ENCODE data around the gene SYCP3.

Gene SYCP3

GRCh38 chr12:101746661-101747060 lies 7.4 kb upstream of the SYCP3 start:
- no peak for DNase-seq (ENCODE audit: low read depth)
- no peak overlapping the region for H3K4me3 ChIP-seq (ENCODE audit: low read depth, low read length)
- no peak for TF ChIP-seq CTCF (IDR thresholded peaks at IDR 0.05; ENCODE audit: low read depth, low read length, missing control alignments)

- DNase-seq (ENCODE audit: low read depth), result no peak
These were observed 6.9 kb upstream of the SYCP3 start for GRCh38 chr12:101746196-101746595.

GRCh38 chr12:101745481-101745880 lies 6.2 kb upstream of the SYCP3 start:
- no peak for TF ChIP-seq CTCF (IDR thresholded peaks at IDR 0.05; ENCODE audit: low read depth, low read length, missing control alignments)
- no peak overlapping the region for H3K4me3 ChIP-seq (ENCODE audit: low read depth, low read length)
- no peak for DNase-seq (ENCODE audit: low read depth)

More at GRCh38 chr12:101746196-101746595, 6.9 kb upstream of the SYCP3 start:
- no peak overlapping the region for H3K4me3 ChIP-seq (ENCODE audit: low read depth, low read length)
- no peak for TF ChIP-seq CTCF (IDR thresholded peaks at IDR 0.05; ENCODE audit: low read depth, low read length, missing control alignments)

- H3K4me3 ChIP-seq (ENCODE audit: low read depth, low read length), result no peak overlapping the region
- TF ChIP-seq CTCF (IDR thresholded peaks at IDR 0.05; ENCODE audit: low read depth, low read length, missing control alignments), result peak; percentile 20
- peak; percentile 59 for DNase-seq (ENCODE audit: low read depth)
These were observed 4.6 kb upstream of the SYCP3 start for GRCh38 chr12:101743724-101744472.

GRCh38 chr12:101743242-101743641 lies 4.0 kb upstream of the SYCP3 start:
- no peak for TF ChIP-seq CTCF (IDR thresholded peaks at IDR 0.05; ENCODE audit: low read depth, low read length, missing control alignments)
- H3K4me3 ChIP-seq (ENCODE audit: low read depth, low read length), result no peak overlapping the region
- DNase-seq (ENCODE audit: low read depth), result no peak

- no peak for TF ChIP-seq CTCF (IDR thresholded peaks at IDR 0.05; ENCODE audit: low read depth, low read length, missing control alignments)
- no peak overlapping the region for H3K4me3 ChIP-seq (ENCODE audit: low read depth, low read length)
These were observed 1.7 kb upstream of the SYCP3 start for GRCh38 chr12:101740980-101741379.

GRCh38 chr12:101740566-101740965 lies 1.3 kb upstream of the SYCP3 start:
- no peak for TF ChIP-seq CTCF (IDR thresholded peaks at IDR 0.05; ENCODE audit: low read depth, low read length, missing control alignments)
- DNase-seq (ENCODE audit: low read depth), result no peak
- no peak overlapping the region for H3K4me3 ChIP-seq (ENCODE audit: low read depth, low read length)

More at GRCh38 chr12:101740980-101741379, 1.7 kb upstream of the SYCP3 start:
- DNase-seq (ENCODE audit: low read depth), result no peak

All from GM12864 (cell line).